GM19043 (cell line): ENCODE data around the gene MRPL21.
A peak's percentile ranks its signal among the peaks of the same experiment; 100 is the strongest.

ENCODE experiments used
- ATAC-seq: cut with Tn5 transposase; IDR thresholded peaks from one replicate; pipeline ENCODE4 v1.9.1; 2021; ENCODE audit warnings: low read depth; ENCODE audit not compliant: unreplicated experiment

The MRPL21 gene

DNA sequence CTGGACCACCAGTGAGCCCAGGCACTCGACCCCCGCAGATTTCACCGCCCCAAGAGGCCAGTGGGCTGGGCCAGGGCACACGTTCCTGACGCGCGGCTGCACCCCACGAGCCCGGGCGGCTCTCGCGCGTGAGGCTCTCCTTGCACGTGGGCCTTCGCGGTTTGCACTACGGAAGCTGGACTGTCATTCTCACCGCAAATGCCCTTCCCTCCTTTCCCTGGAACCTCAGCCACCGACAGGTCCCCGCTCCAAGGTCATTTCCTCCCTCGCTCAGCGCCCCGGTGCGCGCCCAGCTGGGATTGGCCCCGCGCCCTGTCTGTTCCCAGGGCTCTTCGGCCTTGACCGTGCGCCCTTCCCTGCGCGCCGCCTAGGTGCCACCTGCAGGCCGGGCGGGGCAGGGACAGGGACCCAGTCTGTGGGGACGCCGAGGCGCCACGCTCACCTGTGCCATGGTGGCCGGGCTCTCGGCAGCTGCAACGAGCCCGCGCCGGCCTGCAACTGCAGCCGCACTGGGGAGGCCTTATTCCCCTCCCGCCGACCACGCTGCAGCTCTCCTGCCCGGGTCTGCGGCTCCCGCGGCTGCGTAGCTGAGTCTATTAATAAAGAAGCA, 59.8 kb downstream of the MRPL21 start:
- ATAC-seq, result peak; percentile 47

DNA sequence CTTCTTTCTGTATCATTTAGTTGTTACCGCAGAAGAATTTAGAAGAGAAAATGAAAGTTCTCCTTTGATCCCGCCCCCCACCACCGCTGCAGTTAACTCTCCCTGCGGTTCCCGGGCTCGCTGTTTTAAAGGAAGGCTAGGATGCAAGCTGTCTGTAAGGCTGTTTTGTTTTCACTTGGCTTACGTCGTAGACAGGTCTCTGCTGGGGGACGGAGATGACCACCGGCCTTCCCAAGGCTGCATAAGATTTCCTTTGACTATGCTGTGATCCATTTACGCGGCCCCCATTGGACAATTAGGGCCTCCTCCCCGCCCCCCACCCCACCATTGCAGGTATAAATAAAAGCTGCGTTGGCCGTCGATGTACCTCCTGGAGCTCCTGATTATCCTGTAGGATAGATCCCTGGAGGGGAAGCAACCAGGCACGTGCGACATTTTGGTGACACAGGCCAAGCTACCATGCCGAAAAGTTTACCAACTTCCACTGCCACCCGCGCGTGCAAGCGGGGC, 60.5 kb downstream of the MRPL21 start:
- no peak for ATAC-seq

- no peak for ATAC-seq
Observed at GRCh38 chr11:68842427-68843051, 61.1 kb downstream of the MRPL21 start.

DNA sequence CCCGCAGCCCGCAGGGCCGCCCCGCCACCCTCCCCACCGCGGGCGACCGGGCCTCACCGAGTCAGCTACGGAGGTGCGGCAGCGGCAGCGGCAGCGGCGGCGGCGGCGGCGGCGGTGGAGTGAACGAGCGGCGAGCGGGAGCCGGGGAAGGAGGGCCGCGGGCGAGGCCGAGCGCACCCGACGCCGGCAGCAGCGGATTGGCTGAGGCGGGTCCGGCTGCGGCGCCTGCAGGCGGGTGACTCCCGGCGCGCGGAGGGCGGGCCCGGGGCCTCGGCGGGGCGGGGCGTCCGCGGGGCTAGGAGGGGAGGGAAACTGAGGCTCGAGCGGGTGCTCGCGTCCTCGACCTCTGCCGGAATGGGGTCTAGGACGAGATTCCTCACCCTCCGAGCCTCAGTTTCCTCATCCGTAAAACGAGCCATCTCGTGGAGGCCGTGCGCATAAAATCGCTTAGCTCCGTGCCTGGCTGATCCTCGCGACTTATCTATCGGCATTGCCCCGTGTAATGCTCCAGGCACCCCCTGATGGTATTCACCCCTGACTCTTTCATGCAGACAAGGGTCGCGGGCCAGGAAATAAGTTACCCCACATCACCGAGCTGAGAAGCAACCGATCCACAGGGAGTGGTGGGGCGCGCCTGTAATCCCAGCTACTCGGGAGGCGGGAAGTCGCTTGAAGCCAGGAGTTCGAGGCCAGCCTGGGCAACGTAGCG, 61.8 kb downstream of the MRPL21 start, which contains the start of gene CPT1A:
Gene CPT1A (minus strand): TSS at position 199 of the 709 bp plus-strand sequence. CDS start 26,442 bp downstream, outside the sequence.
- ATAC-seq, result no peak
